ENCODE measurements around the gene RAX.

Gene RAX

GRCh38 chr18:59268721-59269562, 4.3 kb downstream of the RAX start (continued):
- no peak for TF ChIP-seq SNAI2 (CRISPR knock-in tag; IDR thresholded peaks at IDR 0.05)
- TF ChIP-seq CSRNP3 (CRISPR knock-in tag; IDR thresholded peaks at IDR 0.05) = no peak
- TF ChIP-seq ZFP30 (CRISPR knock-in tag; IDR thresholded peaks at IDR 0.05) = no peak
- TF ChIP-seq PPARA (CRISPR knock-in tag; IDR thresholded peaks at IDR 0.05; ENCODE audit: borderline replicate concordance) = no peak
- no peak for TF ChIP-seq ARNTL (CRISPR knock-in tag; IDR thresholded peaks at IDR 0.05; ENCODE audit: borderline replicate concordance, low read depth)

DNA sequence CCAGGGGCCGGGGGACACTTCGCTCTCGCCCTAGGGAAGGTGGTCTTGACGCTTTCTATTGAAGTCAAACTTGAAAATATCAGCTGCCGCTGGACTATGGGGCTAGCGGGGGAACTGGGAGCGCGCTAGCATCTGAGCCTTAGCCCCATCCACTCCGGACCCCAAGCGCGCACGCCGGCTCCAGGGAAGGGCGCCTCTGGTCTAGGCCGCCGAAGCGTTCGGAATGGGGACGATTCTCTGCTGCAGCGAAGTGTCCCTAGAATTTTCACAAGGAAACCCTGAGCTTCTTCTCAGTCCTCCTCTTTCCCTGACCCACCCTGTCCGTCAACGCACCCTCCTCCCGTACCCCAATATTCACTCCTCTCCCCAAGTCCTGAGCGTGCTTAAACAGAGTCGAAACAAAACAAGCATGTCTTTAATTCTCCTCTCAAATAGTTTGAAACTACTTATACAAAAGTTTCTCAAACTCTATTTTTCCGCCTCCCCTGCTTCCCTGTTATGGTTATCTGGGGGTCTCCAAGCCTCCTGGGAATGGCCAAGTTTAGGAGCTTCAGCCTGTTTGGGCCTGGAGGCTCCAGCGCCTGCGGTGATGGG, 5.0 kb downstream of the RAX start:
- ATAC-seq = no peak
- TF ChIP-seq ARNTL (CRISPR knock-in tag; IDR thresholded peaks at IDR 0.05; ENCODE audit: borderline replicate concordance, low read depth) (no peak), PPARA (CRISPR knock-in tag; IDR thresholded peaks at IDR 0.05; ENCODE audit: borderline replicate concordance) (no peak), RARB (CRISPR knock-in tag; IDR thresholded peaks at IDR 0.05) (no peak), TCF4 (CRISPR knock-in tag; IDR thresholded peaks at IDR 0.05; ENCODE audit: borderline replicate concordance) (no peak), ZNF8 (CRISPR knock-in tag; IDR thresholded peaks at IDR 0.05) (no peak), TSHZ2 (CRISPR knock-in tag; IDR thresholded peaks at IDR 0.05) (no peak), PATZ1 (CRISPR knock-in tag; IDR thresholded peaks at IDR 0.05; ENCODE audit: borderline replicate concordance) (no peak), ZFP30 (CRISPR knock-in tag; IDR thresholded peaks at IDR 0.05) (no peak), ZC3H10 (CRISPR knock-in tag; IDR thresholded peaks at IDR 0.05) (no peak), OSR1 (CRISPR knock-in tag; IDR thresholded peaks at IDR 0.05) (no peak), SNAI2 (CRISPR knock-in tag; IDR thresholded peaks at IDR 0.05) (no peak), ZFP3 (CRISPR knock-in tag; IDR thresholded peaks at IDR 0.05) (no peak), BACH2 (CRISPR knock-in tag; IDR thresholded peaks at IDR 0.05; ENCODE audit: borderline replicate concordance) (no peak), TOX (CRISPR knock-in tag; IDR thresholded peaks at IDR 0.05; ENCODE audit: borderline replicate concordance) (no peak), CREB5 (CRISPR knock-in tag; IDR thresholded peaks at IDR 0.05; ENCODE audit: low read depth) (no peak), CSDC2 (CRISPR knock-in tag; IDR thresholded peaks at IDR 0.05) (no peak), ISL1 (CRISPR knock-in tag; IDR thresholded peaks at IDR 0.05) (no peak)
- TF ChIP-seq, protein P1, sequence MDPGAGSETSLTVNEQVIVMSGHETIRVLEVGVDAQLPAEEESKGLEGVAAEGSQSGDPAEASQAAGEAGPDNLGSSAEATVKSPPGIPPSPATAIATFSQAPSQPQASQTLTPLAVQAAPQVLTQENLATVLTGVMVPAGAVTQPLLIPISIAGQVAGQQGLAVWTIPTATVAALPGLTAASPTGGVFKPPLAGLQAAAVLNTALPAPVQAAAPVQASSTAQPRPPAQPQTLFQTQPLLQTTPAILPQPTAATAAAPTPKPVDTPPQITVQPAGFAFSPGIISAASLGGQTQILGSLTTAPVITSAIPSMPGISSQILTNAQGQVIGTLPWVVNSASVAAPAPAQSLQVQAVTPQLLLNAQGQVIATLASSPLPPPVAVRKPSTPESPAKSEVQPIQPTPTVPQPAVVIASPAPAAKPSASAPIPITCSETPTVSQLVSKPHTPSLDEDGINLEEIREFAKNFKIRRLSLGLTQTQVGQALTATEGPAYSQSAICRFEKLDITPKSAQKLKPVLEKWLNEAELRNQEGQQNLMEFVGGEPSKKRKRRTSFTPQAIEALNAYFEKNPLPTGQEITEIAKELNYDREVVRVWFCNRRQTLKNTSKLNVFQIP (CRISPR knock-in tag; IDR thresholded peaks at IDR 0.05; ENCODE audit: borderline replicate concordance, low read depth) = no peak
